Endodermal cell (in vitro differentiated cells): ENCODE data around the gene CLEC17A. TPM values are rescaled to one million over a fixed set of nuclear protein-coding genes. Genes with fewer than 3 reads are reported as not detected.

Experiments used
- DNase-seq: peaks from one replicate; pipeline ENCODE4 v3.0.0-alpha.2; 2017
- H3K27ac ChIP-seq: 2 replicates; pipeline ENCODE4 v1.5.1; 2013; ENCODE audit warnings: mild to moderate bottlenecking, low read depth, low read length, moderate library complexity
- H3K27me3 ChIP-seq: 2 replicates; pipeline ENCODE4 v1.6.1; 2013; ENCODE audit warnings: mild to moderate bottlenecking, low read length, moderate library complexity; ENCODE audit not compliant: insufficient read depth, control insufficient read depth, poor library complexity, severe bottlenecking
- H3K36me3 ChIP-seq: 2 replicates; pipeline ENCODE4 v1.7.0; 2013; ENCODE audit warnings: mild to moderate bottlenecking, low read length, moderate library complexity; ENCODE audit not compliant: control insufficient read depth, insufficient read depth
- H3K4me1 ChIP-seq: one replicate; pipeline ENCODE4 v1.7.0; 2013; ENCODE audit warnings: low read length; ENCODE audit not compliant: control insufficient read depth, insufficient read depth
- H3K4me3 ChIP-seq: 2 replicates; pipeline ENCODE4 v1.5.1; 2013; ENCODE audit warnings: mild to moderate bottlenecking, low read length, moderate library complexity
- H3K9ac ChIP-seq: 2 replicates; pipeline ENCODE4 v1.6.1; 2013; ENCODE audit warnings: mild to moderate bottlenecking, low read length, moderate library complexity; ENCODE audit not compliant: poor library complexity, severe bottlenecking; ENCODE audit errors: extremely low read depth
- H3K9me3 ChIP-seq: 2 replicates; pipeline ENCODE4 v1.6.1; 2013; ENCODE audit warnings: mild to moderate bottlenecking, low read length, moderate library complexity; ENCODE audit not compliant: control insufficient read depth
- H3K27ac Mint-ChIP-seq: 2 replicates; pipeline ENCODE4 v1.8.0; 2020; ENCODE audit warnings: mixed read lengths
- H3K27me3 Mint-ChIP-seq: 2 replicates; pipeline ENCODE4 v1.8.0; 2021; ENCODE audit warnings: mild to moderate bottlenecking, mixed read lengths; ENCODE audit not compliant: insufficient read depth
- H3K36me3 Mint-ChIP-seq: 2 replicates; pipeline ENCODE4 v1.8.0; 2020; ENCODE audit warnings: low read depth, mixed read lengths
- H3K4me1 Mint-ChIP-seq: 2 replicates; pipeline ENCODE4 v1.8.0; 2020; ENCODE audit warnings: mixed read lengths
- H3K4me3 Mint-ChIP-seq: 2 replicates; pipeline ENCODE4 v1.8.0; 2020; ENCODE audit warnings: mild to moderate bottlenecking, moderate library complexity, mixed read lengths
- H3K9me3 Mint-ChIP-seq: 2 replicates; pipeline ENCODE4 v1.8.0; 2020; ENCODE audit warnings: mild to moderate bottlenecking, mixed read lengths
- CTCF ChIP-seq: fragments of 200-600 bp; sonication (generic); conservative IDR thresholded peaks from 2 replicates; pipeline ENCODE4 v1.5.0; 2021; ENCODE audit warnings: antibody characterized with exemption, mild to moderate bottlenecking
- WGBS, 2 experiments: methylation state at CpG; one replicate each; pipeline versions ENCODE4 v1.1.5 to v1.1.7; 2013; ENCODE audit warnings: missing lambda C conversion rate in 2 of 2, mixed read lengths in 1 of 2; ENCODE audit not compliant: insufficient coverage in 1 of 2, insufficient read length in 1 of 2; 5-methylcytosine and 5-hydroxymethylcytosine counted together
- total RNA-seq, 2 donors: library from RNA; stranded (reverse); fragmentation: NEBNext Ultra II Directional in 1 of 2; extraction: Animal tissue kit (Norgen Biotek cat#: 25700) in 1 of 2; gene quantifications; 2 replicates in 1 of 2; 3 replicates in 1 of 2; pipeline ENCODE4 v1.2.1, GENCODE V29; 2021

CLEC17A gene
- total RNA-seq, 2 donors from 2014 or later, result not detected

GRCh38 chr19:14595558-14595957, 12.7 kb downstream of the CLEC17A start:
- no peaks in the 10 kb centered on the region for H3K27me3 Mint-ChIP-seq
- peaks cover 85% of the 10 kb centered on the region for H3K9me3 Mint-ChIP-seq
- no peak overlapping the region for H3K27ac Mint-ChIP-seq

GRCh38 chr19:14599548-14600147, 16.8 kb downstream of the CLEC17A start:
- Mint-ChIP-seq H3K36me3 (no peaks in the 10 kb centered on the region), H3K27me3 (no peaks in the 10 kb centered on the region), H3K27ac (no peak overlapping the region), H3K9me3 (peaks cover 85% of the 10 kb centered on the region), H3K4me3 (no peak overlapping the region), H3K4me1 (no peaks in the 10 kb centered on the region)
- H3K9ac ChIP-seq, result no peak overlapping the region
- WGBS, 2 experiments, result 79 to 82% methylated on average over 5 to 8 of the region's 8 CpGs
- peaks cover 46% of the 10 kb centered on the region for H3K9me3 ChIP-seq
- no peaks in the 10 kb centered on the region for H3K4me1 ChIP-seq
- no peak for DNase-seq
- H3K27ac ChIP-seq, result no peak overlapping the region
- no peak for TF ChIP-seq CTCF
- no peaks in the 10 kb centered on the region for H3K36me3 ChIP-seq
- no peaks in the 10 kb centered on the region for H3K27me3 ChIP-seq
- no peak overlapping the region for H3K4me3 ChIP-seq

More at GRCh38 chr19:14595558-14595957, 12.7 kb downstream of the CLEC17A start:
- Histone ChIP-seq H3K9ac (no peak overlapping the region), H3K4me1 (no peaks in the 10 kb centered on the region), H3K9me3 (peaks cover 22% of the 10 kb centered on the region), H3K36me3 (no peaks in the 10 kb centered on the region), H3K27ac (no peak overlapping the region), H3K27me3 (no peaks in the 10 kb centered on the region), H3K4me3 (no peak overlapping the region)
- no peak overlapping the region for H3K4me3 Mint-ChIP-seq
- no peak for TF ChIP-seq CTCF
- H3K36me3 Mint-ChIP-seq, result no peaks in the 10 kb centered on the region
- DNase-seq, result no peak
- H3K4me1 Mint-ChIP-seq, result no peaks in the 10 kb centered on the region
- WGBS, 2 experiments, result 74 to 85% methylated on average over 3 of the region's 3 CpGs

GRCh38 chr19:14603990-14604387, 21.1 kb downstream of the CLEC17A start:
- no peak for DNase-seq
- no peak for TF ChIP-seq CTCF
- Mint-ChIP-seq H3K27ac (no peak overlapping the region), H3K9me3 (peaks cover 81% of the 10 kb centered on the region), H3K27me3 (no peaks in the 10 kb centered on the region), H3K4me1 (no peaks in the 10 kb centered on the region), H3K4me3 (no peak overlapping the region), H3K36me3 (no peaks in the 10 kb centered on the region)
- H3K4me3 ChIP-seq, result no peak overlapping the region
- no peaks in the 10 kb centered on the region for H3K27me3 ChIP-seq
- 62 to 85% methylated on average over 2 of the region's 2 CpGs for WGBS, 2 experiments
- no peaks in the 10 kb centered on the region for H3K36me3 ChIP-seq
- no peak overlapping the region for H3K27ac ChIP-seq
- H3K9me3 ChIP-seq, result peaks cover 37% of the 10 kb centered on the region
- H3K9ac ChIP-seq, result no peak overlapping the region
- no peaks in the 10 kb centered on the region for H3K4me1 ChIP-seq
